Measurements from ENCODE around the gene PBX3. TPM values are rescaled to one million over a fixed set of nuclear protein-coding genes. Genes with fewer than 3 reads are reported as not detected.

Gene PBX3
- total RNA-seq, 1 donor from 2014 or later = 37.6 TPM

- no peak overlapping the region for H3K27ac Mint-ChIP-seq (ENCODE audit: unreplicated experiment)
- no peak for DNase-seq (ENCODE audit: low spot score)
- H3K27me3 Mint-ChIP-seq (ENCODE audit: unreplicated experiment) = no peaks in the 10 kb centered on the region
- no peak for TF ChIP-seq CTCF (IDR thresholded peaks at IDR 0.05; ENCODE audit: unreplicated experiment)
- H3K36me3 Mint-ChIP-seq (ENCODE audit: low read depth, unreplicated experiment) = no peaks in the 10 kb centered on the region
- H3K4me1 Mint-ChIP-seq (ENCODE audit: unreplicated experiment) = no peaks in the 10 kb centered on the region
- no peaks in the 10 kb centered on the region for H3K9me3 Mint-ChIP-seq (ENCODE audit: unreplicated experiment)
- no peak overlapping the region for H3K4me3 Mint-ChIP-seq (ENCODE audit: unreplicated experiment)
Observed at GRCh38 chr9:125850106-125850632, 103.0 kb downstream of the PBX3 start.

GRCh38 chr9:125850763-125851162 lies 103.6 kb downstream of the PBX3 start:
- no peak for TF ChIP-seq CTCF (IDR thresholded peaks at IDR 0.05; ENCODE audit: unreplicated experiment)
- DNase-seq (ENCODE audit: low spot score) = no peak
- H3K9me3 Mint-ChIP-seq (ENCODE audit: unreplicated experiment) = no peaks in the 10 kb centered on the region
- no peak overlapping the region for H3K4me3 Mint-ChIP-seq (ENCODE audit: unreplicated experiment)
- H3K27ac Mint-ChIP-seq (ENCODE audit: unreplicated experiment) = no peak overlapping the region
- H3K4me1 Mint-ChIP-seq (ENCODE audit: unreplicated experiment) = no peaks in the 10 kb centered on the region
- H3K36me3 Mint-ChIP-seq (ENCODE audit: low read depth, unreplicated experiment) = no peaks in the 10 kb centered on the region
- no peaks in the 10 kb centered on the region for H3K27me3 Mint-ChIP-seq (ENCODE audit: unreplicated experiment)

GRCh38 chr9:125851979-125852378 lies 104.8 kb downstream of the PBX3 start:
- no peak for DNase-seq (ENCODE audit: low spot score)
- Mint-ChIP-seq H3K27ac (ENCODE audit: unreplicated experiment) (no peak overlapping the region), H3K4me3 (ENCODE audit: unreplicated experiment) (no peak overlapping the region), H3K4me1 (ENCODE audit: unreplicated experiment) (no peaks in the 10 kb centered on the region), H3K36me3 (ENCODE audit: low read depth, unreplicated experiment) (no peaks in the 10 kb centered on the region), H3K9me3 (ENCODE audit: unreplicated experiment) (no peaks in the 10 kb centered on the region), H3K27me3 (ENCODE audit: unreplicated experiment) (no peaks in the 10 kb centered on the region)
- no peak for TF ChIP-seq CTCF (IDR thresholded peaks at IDR 0.05; ENCODE audit: unreplicated experiment)

- no peaks in the 10 kb centered on the region for H3K9me3 Mint-ChIP-seq (ENCODE audit: unreplicated experiment)
- H3K4me1 Mint-ChIP-seq (ENCODE audit: unreplicated experiment) = peaks cover 2% of the 10 kb centered on the region
- H3K36me3 Mint-ChIP-seq (ENCODE audit: low read depth, unreplicated experiment) = no peaks in the 10 kb centered on the region
- H3K27ac Mint-ChIP-seq (ENCODE audit: unreplicated experiment) = no peak overlapping the region
- H3K4me3 Mint-ChIP-seq (ENCODE audit: unreplicated experiment) = no peak overlapping the region
- no peak for DNase-seq (ENCODE audit: low spot score)
- H3K27me3 Mint-ChIP-seq (ENCODE audit: unreplicated experiment) = no peaks in the 10 kb centered on the region
- no peak for TF ChIP-seq CTCF (IDR thresholded peaks at IDR 0.05; ENCODE audit: unreplicated experiment)
Observed at GRCh38 chr9:125852386-125852785, 105.2 kb downstream of the PBX3 start.

- H3K27ac Mint-ChIP-seq (ENCODE audit: unreplicated experiment) = no peak overlapping the region
- DNase-seq (ENCODE audit: low spot score) = no peak
- H3K4me3 Mint-ChIP-seq (ENCODE audit: unreplicated experiment) = no peak overlapping the region
- TF ChIP-seq CTCF (IDR thresholded peaks at IDR 0.05; ENCODE audit: unreplicated experiment) = no peak
- no peaks in the 10 kb centered on the region for H3K9me3 Mint-ChIP-seq (ENCODE audit: unreplicated experiment)
- no peaks in the 10 kb centered on the region for H3K36me3 Mint-ChIP-seq (ENCODE audit: low read depth, unreplicated experiment)
- no peaks in the 10 kb centered on the region for H3K27me3 Mint-ChIP-seq (ENCODE audit: unreplicated experiment)
- H3K4me1 Mint-ChIP-seq (ENCODE audit: unreplicated experiment) = peaks cover 2% of the 10 kb centered on the region
Observed at GRCh38 chr9:125854553-125855275, 107.5 kb downstream of the PBX3 start.

Measured in endothelial cell (in vitro differentiated cells).